GM21526 (cell line): ENCODE measurements around the gene CCDC124.

Experiments
- ATAC-seq: cut with Tn5 transposase; IDR thresholded peaks from one replicate; pipeline ENCODE4 v1.9.1; 2021; ENCODE audit warnings: moderate library complexity; ENCODE audit not compliant: unreplicated experiment, low FRiP score

The CCDC124 gene

GRCh38 chr19:17933414-17934129 is 757 bp downstream of the CCDC124 start:
- ATAC-seq: no peak

DNA sequence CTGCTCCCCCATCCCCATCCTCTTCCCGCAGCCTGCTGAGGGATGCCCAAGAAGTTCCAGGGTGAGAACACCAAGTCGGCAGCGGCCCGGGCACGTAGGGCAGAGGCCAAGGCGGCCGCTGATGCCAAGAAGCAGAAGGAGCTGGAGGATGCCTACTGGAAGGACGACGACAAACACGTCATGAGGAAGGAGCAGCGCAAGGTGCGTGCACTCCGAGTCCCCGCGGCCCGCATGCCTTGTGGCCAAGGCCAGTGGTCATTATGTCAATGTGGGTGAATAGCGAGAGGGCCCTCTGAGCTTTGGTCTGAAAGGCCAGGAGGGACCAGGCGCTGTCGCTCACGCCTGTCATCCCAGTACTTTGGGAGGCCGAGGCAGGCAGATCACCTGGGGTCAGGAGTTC is 3.6 kb downstream of the CCDC124 start:
- ATAC-seq: no peak

DNA sequence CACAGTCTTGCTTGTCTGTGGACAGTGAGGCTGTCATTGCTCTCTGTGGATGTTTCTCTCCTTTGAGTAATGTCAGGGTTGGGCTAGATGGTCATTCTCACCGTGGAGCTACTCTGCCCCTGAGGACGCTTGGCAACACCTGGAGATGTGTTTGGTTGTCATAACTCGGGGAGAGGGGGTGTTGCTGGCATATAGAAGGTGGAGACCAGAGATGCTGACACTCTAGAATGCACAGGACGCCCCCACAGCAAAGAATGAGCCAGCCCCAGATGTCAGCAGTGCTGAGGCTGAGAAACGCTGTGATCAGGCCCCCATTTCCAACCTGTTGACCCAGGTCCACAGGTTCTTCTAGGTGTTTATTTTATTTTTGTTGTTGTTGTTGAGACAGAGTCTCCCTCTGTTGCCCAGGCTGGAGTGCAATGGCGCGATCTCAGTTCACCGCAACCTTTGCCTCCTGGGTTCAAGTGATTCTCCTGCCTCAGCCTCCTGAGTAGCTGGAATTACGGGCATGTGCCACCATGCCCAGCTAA is 4.6 kb downstream of the CCDC124 start:
- no peak for ATAC-seq

DNA sequence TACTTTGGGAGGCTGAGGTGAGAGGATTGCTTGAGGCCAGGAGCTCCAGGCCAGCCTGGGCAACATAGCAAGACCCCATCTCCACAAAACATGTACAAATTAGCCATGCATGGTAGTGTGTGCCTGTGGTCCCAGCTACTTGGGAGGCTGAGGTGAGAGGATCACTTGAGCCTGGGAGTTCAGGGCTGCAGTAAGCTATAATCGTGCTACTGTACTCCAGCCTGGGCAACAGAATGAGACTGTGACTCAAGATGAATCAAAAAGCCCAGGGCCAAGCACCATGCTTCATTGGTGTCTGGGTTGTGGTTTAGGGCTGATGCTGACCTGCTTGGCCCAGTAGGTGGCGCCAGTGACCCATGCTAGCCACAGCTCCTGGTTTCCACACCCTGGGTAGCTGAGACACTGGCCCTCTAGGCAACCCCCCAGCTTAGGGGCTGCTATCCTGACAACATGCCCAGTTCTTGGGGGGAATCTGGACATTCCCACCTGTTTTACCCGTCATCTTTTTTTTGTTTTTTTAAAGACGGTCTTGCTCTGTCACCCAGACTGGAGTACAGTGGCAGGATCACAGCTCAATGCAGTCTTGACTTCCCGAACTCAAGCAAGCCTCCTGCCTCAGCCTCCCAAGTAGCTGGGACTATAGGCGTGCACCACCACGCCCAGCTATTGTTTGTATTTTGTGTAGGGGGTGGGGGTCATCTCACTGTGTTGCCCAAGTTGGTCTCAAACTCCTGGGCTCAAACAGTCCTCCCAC is 5.5 kb downstream of the CCDC124 start:
- ATAC-seq: no peak

GRCh38 chr19:17942181-17942580 is 9.4 kb downstream of the CCDC124 start:
- no peak for ATAC-seq

DNA sequence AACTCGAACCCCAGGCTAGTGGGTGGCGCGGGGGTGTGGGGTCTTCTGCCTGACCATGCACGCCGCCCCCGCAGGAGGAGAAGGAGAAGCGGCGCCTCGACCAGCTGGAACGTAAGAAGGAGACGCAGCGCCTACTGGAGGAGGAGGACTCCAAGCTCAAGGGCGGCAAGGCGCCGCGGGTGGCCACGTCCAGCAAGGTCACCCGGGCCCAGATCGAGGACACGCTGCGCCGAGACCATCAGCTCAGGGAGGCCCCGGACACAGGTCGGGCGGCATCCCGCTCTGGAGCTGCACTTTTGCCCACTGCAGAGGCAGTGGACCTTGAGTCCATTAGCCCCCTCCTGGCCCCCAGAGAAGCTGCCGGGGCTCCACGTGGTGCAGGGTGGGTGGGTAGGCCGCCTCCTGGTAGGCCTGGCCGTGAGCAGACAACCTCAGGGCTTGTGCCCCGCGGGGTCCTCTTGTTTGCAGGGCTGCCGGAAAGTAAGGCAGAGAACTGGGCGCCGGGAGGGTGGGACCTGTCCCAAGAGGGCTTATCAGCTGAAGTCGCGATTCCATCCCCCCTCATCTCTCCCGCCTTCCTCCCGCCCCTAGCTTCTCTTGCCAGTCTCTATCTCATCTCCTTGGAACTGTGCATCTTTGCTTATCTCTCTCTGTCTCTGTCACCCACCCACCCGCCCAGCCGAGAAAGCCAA is 9.9 kb downstream of the CCDC124 start:
- ATAC-seq: no peak

- ATAC-seq: no peak
Observed at GRCh38 chr19:17943274-17944221, 10.7 kb downstream of the CCDC124 start.

- ATAC-seq: no peak
Observed at GRCh38 chr19:17944301-17944700, 11.5 kb downstream of the CCDC124 start.

GRCh38 chr19:17946965-17947784 is 14.4 kb downstream of the CCDC124 start:
- peak; percentile 23 for ATAC-seq

DNA sequence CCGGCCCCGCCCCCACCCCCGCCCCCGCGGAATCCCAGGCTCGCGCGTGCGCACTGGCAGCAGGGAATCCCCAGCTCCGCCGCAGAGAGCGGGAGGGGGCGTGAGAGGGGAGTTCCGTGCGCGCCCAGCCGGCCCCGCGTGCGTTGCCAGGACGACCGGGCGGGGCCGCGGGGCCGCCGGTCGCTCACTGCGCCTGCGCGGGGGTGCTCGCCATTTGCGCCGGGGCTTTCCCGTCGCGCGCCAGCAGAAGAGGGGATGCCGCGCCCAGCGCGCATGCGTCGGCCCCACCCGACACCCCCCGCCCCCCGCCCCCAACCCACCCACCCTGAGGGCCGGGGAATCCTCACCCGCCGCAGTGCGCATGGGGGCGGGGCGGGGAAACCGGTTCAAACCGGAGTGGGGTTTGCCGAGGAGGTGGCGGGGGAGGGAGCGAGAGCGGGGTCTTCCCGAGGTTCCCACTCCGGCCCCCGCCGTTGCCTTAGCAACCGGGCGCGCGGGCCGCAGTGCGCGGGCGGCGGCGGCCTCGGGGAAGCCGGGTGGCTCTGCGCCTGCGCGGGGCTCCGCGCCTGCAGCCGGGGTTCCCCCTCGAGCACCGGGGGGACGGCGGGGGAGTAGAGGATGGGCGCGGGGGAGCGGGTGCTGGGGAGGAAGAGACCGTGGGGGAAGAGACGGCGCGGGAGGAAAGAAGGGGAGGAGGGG is 15.1 kb downstream of the CCDC124 start:
- ATAC-seq: peak; percentile 50

DNA sequence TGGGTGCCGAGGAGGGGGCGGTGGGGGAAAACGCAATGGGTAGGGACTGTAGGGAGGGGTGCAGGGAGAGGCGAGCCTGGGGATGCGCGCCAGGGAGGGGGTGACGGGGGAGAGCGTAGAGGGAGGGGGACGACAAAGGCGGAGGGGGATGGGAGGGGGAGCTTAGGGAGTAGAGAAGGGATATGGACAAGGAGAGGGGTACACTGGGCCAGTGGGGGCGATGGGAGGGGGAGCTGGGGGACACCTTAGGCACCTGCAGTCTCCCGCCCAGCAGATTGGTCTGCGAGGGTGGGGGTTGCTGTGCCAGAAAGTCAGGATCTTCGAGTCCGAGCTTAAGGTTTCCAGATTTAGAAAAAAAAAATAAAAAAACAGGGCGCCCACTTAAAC is 15.7 kb downstream of the CCDC124 start:
- ATAC-seq: no peak

GRCh38 chr19:17948931-17949930 is 16.4 kb downstream of the CCDC124 start:
- ATAC-seq: no peak

DNA sequence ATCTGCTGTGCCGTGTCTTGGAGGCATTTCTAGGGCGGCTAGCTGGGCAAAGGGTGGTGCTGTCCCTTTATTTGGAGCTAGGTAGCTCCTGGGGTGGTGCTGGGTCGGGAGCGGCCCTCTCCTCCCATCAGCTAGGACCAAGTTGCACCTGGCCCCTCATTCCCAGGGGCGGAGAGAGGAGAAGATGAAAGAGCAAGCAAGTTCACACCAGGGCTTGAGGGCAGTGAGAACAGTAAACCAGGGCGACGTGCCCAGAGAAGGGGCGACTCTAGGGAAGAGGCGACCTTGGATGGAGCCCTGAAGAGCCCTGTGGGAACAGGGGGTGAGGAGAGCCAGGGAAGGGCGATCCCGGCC is 17.1 kb downstream of the CCDC124 start:
- ATAC-seq: no peak

DNA sequence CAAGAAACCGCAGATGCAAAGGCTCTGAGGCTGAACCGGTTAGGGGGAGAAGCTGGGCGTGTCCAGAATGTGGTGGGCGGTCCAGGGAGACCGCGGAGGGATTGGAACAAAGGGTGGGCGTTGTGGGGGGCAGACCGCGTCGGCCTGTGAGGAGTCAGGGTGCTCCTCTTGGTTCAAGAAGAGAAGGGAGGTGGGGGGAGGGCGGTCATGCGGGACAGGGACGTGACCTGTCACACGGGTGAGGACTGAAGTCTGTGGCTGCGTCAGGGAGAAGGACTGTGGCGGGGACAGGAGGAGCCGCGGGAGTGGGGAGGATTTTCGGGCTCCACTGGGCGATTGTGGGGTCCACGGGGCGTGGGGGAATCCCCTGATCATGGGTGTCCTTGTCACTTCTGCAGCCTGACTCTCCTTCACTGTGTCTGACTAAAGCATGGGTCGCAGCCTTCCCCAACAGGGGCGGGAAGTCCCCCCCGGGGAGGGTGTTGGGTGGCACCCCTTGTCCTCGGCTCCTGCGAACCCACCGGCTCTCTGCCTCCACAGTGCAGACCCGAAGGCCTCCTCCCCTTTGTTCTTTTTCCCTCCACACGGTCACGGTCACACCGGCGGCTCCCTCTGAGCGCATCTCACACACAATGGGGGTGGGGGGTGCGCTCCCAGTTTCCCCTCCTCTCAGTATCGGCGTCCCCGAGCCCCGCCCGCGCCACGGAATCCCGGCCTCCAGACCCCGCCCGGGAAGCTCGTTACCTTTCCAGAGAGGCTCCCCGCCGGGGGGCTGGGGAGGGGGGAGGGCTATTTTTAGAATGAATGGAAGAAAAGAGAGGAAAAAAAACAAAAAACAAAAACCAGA is 17.7 kb downstream of the CCDC124 start:
- ATAC-seq: no peak

- no peak for ATAC-seq
Observed at GRCh38 chr19:17951157-17951989, 18.6 kb downstream of the CCDC124 start.
